H9 (cell line): ENCODE results near the gene SPOCK3. TPM values are rescaled to one million over a fixed set of nuclear protein-coding genes. Genes with fewer than 3 reads are reported as not detected.

Experiments
- DNase-seq: peaks from one replicate; pipeline ENCODE4 v3.0.0-alpha.2; 2017
- H2AFZ ChIP-seq: one replicate; pipeline ENCODE4 v1.6.1; 2013; ENCODE audit warnings: mild to moderate bottlenecking, low read length, control low read depth, moderate library complexity
- H2AK5ac ChIP-seq: 2 replicates; pipeline ENCODE4 v1.6.1; 2013; ENCODE audit warnings: low read length, control low read depth, mixed read lengths; ENCODE audit not compliant: insufficient read length
- H2BK120ac ChIP-seq: one replicate; pipeline ENCODE4 v1.6.1; 2013; ENCODE audit warnings: low read depth, mild to moderate bottlenecking, low read length, control low read depth, inconsistent platforms; ENCODE audit not compliant: poor library complexity, severe bottlenecking
- H2BK12ac ChIP-seq: 2 replicates; pipeline ENCODE4 v1.6.1; 2013; ENCODE audit warnings: low read length, control low read depth, mixed read lengths, low read depth; ENCODE audit not compliant: insufficient read length
- H2BK15ac ChIP-seq: 2 replicates; pipeline ENCODE4 v1.6.1; 2013; ENCODE audit warnings: low read depth, low read length, control low read depth
- H2BK20ac ChIP-seq: one replicate; pipeline ENCODE4 v1.6.1; 2013; ENCODE audit warnings: low read depth, mild to moderate bottlenecking, low read length, control low read depth, inconsistent platforms; ENCODE audit not compliant: poor library complexity, severe bottlenecking
- H2BK5ac ChIP-seq: 2 replicates; pipeline ENCODE4 v1.6.1; 2013; ENCODE audit warnings: low read length, control low read depth, mixed read lengths; ENCODE audit not compliant: insufficient read length
- H3K14ac ChIP-seq: 2 replicates; pipeline ENCODE4 v1.6.1; 2013; ENCODE audit warnings: low read length, control low read depth; ENCODE audit not compliant: insufficient read depth
- H3K18ac ChIP-seq: 2 replicates; pipeline ENCODE4 v1.6.1; 2013; ENCODE audit warnings: low read depth, mild to moderate bottlenecking, mixed read lengths, low read length, control low read depth; ENCODE audit not compliant: insufficient read length
- H3K23ac ChIP-seq: 2 replicates; pipeline ENCODE4 v1.6.1; 2013; ENCODE audit warnings: low read length, control low read depth, mixed read lengths, low read depth; ENCODE audit not compliant: insufficient read length
- H3K23me2 ChIP-seq: 2 replicates; pipeline ENCODE4 v1.6.1; 2013; ENCODE audit warnings: low read depth, mild to moderate bottlenecking, mixed read lengths, low read length, control low read depth; ENCODE audit not compliant: insufficient read length, poor library complexity, severe bottlenecking
- H3K27ac ChIP-seq: 2 replicates; pipeline ENCODE4 v1.5.1; 2013; ENCODE audit warnings: low read length, control low read depth, mixed read lengths, low read depth; ENCODE audit not compliant: insufficient read length
- H3K27me3 ChIP-seq: 2 replicates; pipeline ENCODE4 v1.6.1; 2013; ENCODE audit warnings: low read length, control low read depth, inconsistent platforms; ENCODE audit not compliant: insufficient read depth
- H3K4ac ChIP-seq: 2 replicates; pipeline ENCODE4 v1.6.1; 2013; ENCODE audit warnings: low read depth, mild to moderate bottlenecking, control low read depth, inconsistent platforms, low read length, moderate library complexity
- H3K4me1 ChIP-seq: 2 replicates; pipeline ENCODE4 v1.6.1; 2013; ENCODE audit warnings: low read length, control low read depth, inconsistent platforms; ENCODE audit not compliant: insufficient read depth
- H3K4me2 ChIP-seq: 2 replicates; pipeline ENCODE4 v1.6.1; 2013; ENCODE audit warnings: low read length, control low read depth, mixed read lengths; ENCODE audit not compliant: insufficient read length, insufficient read depth
- H3K56ac ChIP-seq: 2 replicates; pipeline ENCODE4 v1.6.1; 2013; ENCODE audit warnings: low read depth, mild to moderate bottlenecking, mixed read lengths, low read length, control low read depth; ENCODE audit not compliant: insufficient read length
- H3K79me1 ChIP-seq: 2 replicates; pipeline ENCODE4 v1.6.1; 2013; ENCODE audit warnings: low read depth, mild to moderate bottlenecking, moderate library complexity, low read length, control low read depth, inconsistent platforms; ENCODE audit not compliant: insufficient read depth, poor library complexity, severe bottlenecking
- H3K79me2 ChIP-seq: 2 replicates; pipeline ENCODE4 v1.6.1; 2013; ENCODE audit warnings: low read length, control low read depth, inconsistent platforms; ENCODE audit not compliant: insufficient read depth
- H3K9ac ChIP-seq: 2 replicates; pipeline ENCODE4 v1.6.1; 2013; ENCODE audit warnings: low read length, control low read depth, mixed read lengths; ENCODE audit not compliant: insufficient read length; ENCODE audit errors: extremely low read depth
- H3K9me3 ChIP-seq: one replicate; pipeline ENCODE4 v1.6.1; 2013; ENCODE audit warnings: low read depth, low read length, inconsistent platforms; ENCODE audit not compliant: control insufficient read depth
- H3T11ph ChIP-seq: one replicate; pipeline ENCODE4 v1.6.1; 2013; ENCODE audit warnings: mild to moderate bottlenecking, low read length, control low read depth, inconsistent platforms
- H4K20me1 ChIP-seq: one replicate; pipeline ENCODE4 v1.6.1; 2013; ENCODE audit not compliant: control insufficient read depth, insufficient read length, insufficient read depth
- H4K5ac ChIP-seq: 2 replicates; pipeline ENCODE4 v1.6.1; 2013; ENCODE audit warnings: low read depth, mild to moderate bottlenecking, mixed read lengths, low read length, control low read depth; ENCODE audit not compliant: insufficient read length
- H4K8ac ChIP-seq: replicated peaks from 2 replicates; pipeline ENCODE4 v1.6.1; 2013; ENCODE audit warnings: low read length, control low read depth, mixed read lengths, low read depth; ENCODE audit not compliant: insufficient read length
- H4K91ac ChIP-seq: 2 replicates; pipeline ENCODE4 v1.6.1; 2013; ENCODE audit warnings: low read depth, mild to moderate bottlenecking, moderate library complexity, mixed read lengths, low read length, control low read depth; ENCODE audit not compliant: insufficient read length
- H3K27ac Mint-ChIP-seq, 3 experiments: 2 replicates in 2 of 3; 3 replicates in 1 of 3; pipeline ENCODE4 v1.8.0; 2020 to 2021; ENCODE audit warnings: mixed read lengths in 3 of 3, mild to moderate bottlenecking in 1 of 3, moderate library complexity in 1 of 3
- H3K27me3 Mint-ChIP-seq: 2 replicates; pipeline ENCODE4 v1.8.0; 2021; ENCODE audit warnings: low read depth, mild to moderate bottlenecking, moderate library complexity, mixed read lengths
- H3K36me3 Mint-ChIP-seq, 3 experiments: 2 replicates in 2 of 3; 3 replicates in 1 of 3; pipeline ENCODE4 v1.8.0; 2020 to 2021; ENCODE audit warnings: low read depth in 3 of 3, mixed read lengths in 3 of 3; ENCODE audit not compliant: insufficient read depth in 1 of 3
- H3K4me1 Mint-ChIP-seq, 2 experiments: 2 replicates each; pipeline ENCODE4 v1.8.0; 2020; ENCODE audit warnings: mixed read lengths in 2 of 2
- H3K4me3 Mint-ChIP-seq, 2 experiments: 2 replicates in 1 of 2; 3 replicates in 1 of 2; pipeline ENCODE4 v1.8.0; 2020 to 2021; ENCODE audit warnings: mild to moderate bottlenecking in 2 of 2, mixed read lengths in 2 of 2, moderate library complexity in 1 of 2
- H3K9me3 Mint-ChIP-seq, 2 experiments: 2 replicates in 1 of 2; 3 replicates in 1 of 2; pipeline ENCODE4 v1.8.0; 2020; ENCODE audit warnings: mild to moderate bottlenecking in 2 of 2, mixed read lengths in 2 of 2, moderate library complexity in 1 of 2
- WGBS: extraction: QIAGEN DNeasy Blood & Tissue Kit; methylation state at CpG from one replicate; pipeline ENCODE4 v1.1.7; 2013; ENCODE audit warnings: missing lambda C conversion rate, low lambda C conversion rate, mixed read lengths; ENCODE audit not compliant: insufficient read length; ENCODE audit errors: extremely low coverage; 5-methylcytosine and 5-hydroxymethylcytosine counted together
- total RNA-seq: library from RNA; stranded (reverse); gene quantifications from 2 replicates; pipeline ENCODE4 v1.2.1, GENCODE V29; 2021
- TF ChIP-seq, protein P1 (sequence below): fragments of 200-600 bp; sonication (generic); conservative IDR thresholded peaks from 3 replicates; pipeline ENCODE4 v1.8.0; 2021; ENCODE audit warnings: antibody characterized with exemption, mild to moderate bottlenecking

Gene SPOCK3
- total RNA-seq, 1 experiment from 2014 or later: 0.28 TPM

DNA sequence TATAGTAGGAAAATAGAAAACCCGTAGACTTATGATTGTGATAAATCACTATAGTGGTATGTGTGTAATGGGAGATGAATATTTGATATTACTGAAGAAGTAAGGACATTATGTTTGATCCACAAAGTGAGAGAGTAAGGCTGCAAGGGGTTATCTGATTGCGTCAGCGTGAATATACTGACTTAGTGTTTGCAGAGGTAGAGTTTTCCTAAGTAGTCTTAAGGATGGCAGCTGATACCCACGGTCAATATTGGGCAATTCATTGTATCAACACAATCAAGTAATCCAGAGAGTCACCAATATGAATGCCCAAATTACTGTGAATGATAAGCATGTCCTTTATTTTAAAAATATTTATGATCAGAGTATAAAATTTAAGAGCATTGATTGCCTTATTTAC, 83.7 kb downstream of the SPOCK3 start:
- Histone ChIP-seq H2AFZ (no peak overlapping the region), H3K9ac (no peak overlapping the region), H2BK12ac (no peak overlapping the region), H4K20me1 (no peaks in the 10 kb centered on the region), H3K79me1 (no peaks in the 10 kb centered on the region), H3K56ac (no peak overlapping the region), H3K4me2 (no peak overlapping the region), H3K18ac (no peak overlapping the region), H2BK5ac (no peak overlapping the region), H3K27ac (no peak overlapping the region), H2BK15ac (no peak overlapping the region), H3K9me3 (no peaks in the 10 kb centered on the region), H4K91ac (no peak overlapping the region), H2AK5ac (no peak overlapping the region), H2BK120ac (no peak overlapping the region), H4K8ac (no peak overlapping the region), H2BK20ac (no peak overlapping the region), H3K4me1 (no peaks in the 10 kb centered on the region), H4K5ac (no peak overlapping the region), H3K14ac (no peak overlapping the region), H3K23ac (no peak overlapping the region), H3K27me3 (no peaks in the 10 kb centered on the region), H3K23me2 (no peaks in the 10 kb centered on the region), H3K79me2 (no peaks in the 10 kb centered on the region), H3T11ph (no peak overlapping the region), H3K4ac (no peak overlapping the region)
- H3K36me3 Mint-ChIP-seq: no peaks in the 10 kb centered on the region
- WGBS: 100% methylated on average over 1 of the region's 4 CpGs
- no peaks in the 10 kb centered on the region for H3K4me1 Mint-ChIP-seq
- peaks cover 3% of the 10 kb centered on the region; the same call in 1 of the 2 replicates for H3K27me3 Mint-ChIP-seq
- no peak for DNase-seq
- no peak overlapping the region for H3K4me3 Mint-ChIP-seq
- H3K9me3 Mint-ChIP-seq: no peaks in the 10 kb centered on the region
- H3K27ac Mint-ChIP-seq: no peak overlapping the region
- TF ChIP-seq, protein P1, sequence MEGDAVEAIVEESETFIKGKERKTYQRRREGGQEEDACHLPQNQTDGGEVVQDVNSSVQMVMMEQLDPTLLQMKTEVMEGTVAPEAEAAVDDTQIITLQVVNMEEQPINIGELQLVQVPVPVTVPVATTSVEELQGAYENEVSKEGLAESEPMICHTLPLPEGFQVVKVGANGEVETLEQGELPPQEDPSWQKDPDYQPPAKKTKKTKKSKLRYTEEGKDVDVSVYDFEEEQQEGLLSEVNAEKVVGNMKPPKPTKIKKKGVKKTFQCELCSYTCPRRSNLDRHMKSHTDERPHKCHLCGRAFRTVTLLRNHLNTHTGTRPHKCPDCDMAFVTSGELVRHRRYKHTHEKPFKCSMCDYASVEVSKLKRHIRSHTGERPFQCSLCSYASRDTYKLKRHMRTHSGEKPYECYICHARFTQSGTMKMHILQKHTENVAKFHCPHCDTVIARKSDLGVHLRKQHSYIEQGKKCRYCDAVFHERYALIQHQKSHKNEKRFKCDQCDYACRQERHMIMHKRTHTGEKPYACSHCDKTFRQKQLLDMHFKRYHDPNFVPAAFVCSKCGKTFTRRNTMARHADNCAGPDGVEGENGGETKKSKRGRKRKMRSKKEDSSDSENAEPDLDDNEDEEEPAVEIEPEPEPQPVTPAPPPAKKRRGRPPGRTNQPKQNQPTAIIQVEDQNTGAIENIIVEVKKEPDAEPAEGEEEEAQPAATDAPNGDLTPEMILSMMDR: no peak
